H1 (cell line): ENCODE measurements around the gene SKIDA1. TPM values are rescaled to one million over a fixed set of nuclear protein-coding genes. Genes with fewer than 3 reads are reported as not detected.
A peak's percentile ranks its signal among the peaks of the same experiment; 100 is the strongest.

Source experiments
- CTCF ChIA-PET: fragments of 300-600 bp; sonication (Branson Sonifier 250); formaldehyde crosslinking; loops from one replicate; lab custom pipeline; 2021; ENCODE audit not compliant: partially characterized antibody; lab: Charles Lee
- POLR2A ChIA-PET: fragments of 300-600 bp; sonication (Branson Sonifier 250); formaldehyde crosslinking; loops from one replicate; lab custom pipeline; 2021; ENCODE audit warnings: inconsistent platforms; ENCODE audit not compliant: partially characterized antibody; lab: Charles Lee
- DNase-seq, 2 experiments: peaks; one replicate each; pipeline versions ENCODE4 v3.0.0 to v3.0.0-alpha.2; 2010 to 2022; ENCODE audit warnings: low spot score in 2 of 2, low read depth in 1 of 2, mixed read lengths in 1 of 2
- FAIRE-seq: peaks from 2 replicates; lab custom pipeline; 2011; peaks lifted over from hg19 to GRCh38; lab: Jason Lieb, UNC
- H2AFZ ChIP-seq: 2 replicates; pipeline ENCODE4 v1.8.1; 2012; ENCODE audit warnings: low read length, inconsistent platforms
- H2AK5ac ChIP-seq: 2 replicates; pipeline ENCODE4 v1.6.1; 2013; ENCODE audit warnings: low read depth, low read length
- H2BK120ac ChIP-seq: replicated peaks from 2 replicates; pipeline ENCODE3; 2013; ENCODE audit warnings: low read depth, low read length, inconsistent platforms
- H2BK12ac ChIP-seq: 2 replicates; pipeline ENCODE4 v1.6.1; 2013; ENCODE audit warnings: low read depth, low read length
- H2BK15ac ChIP-seq: 2 replicates; pipeline ENCODE4 v1.6.1; 2013; ENCODE audit warnings: low read length
- H2BK20ac ChIP-seq: 2 replicates; pipeline ENCODE4 v1.6.1; 2013; ENCODE audit warnings: low read length
- H2BK5ac ChIP-seq: 2 replicates; pipeline ENCODE4 v1.6.1; 2013; ENCODE audit warnings: low read depth, low read length
- H3K14ac ChIP-seq: 2 replicates; pipeline ENCODE4 v1.6.1; 2013; ENCODE audit warnings: inconsistent platforms; ENCODE audit not compliant: insufficient read length
- H3K18ac ChIP-seq: 2 replicates; pipeline ENCODE4 v1.6.1; 2013; ENCODE audit warnings: low read length; ENCODE audit errors: extremely low read depth
- H3K23ac ChIP-seq: 2 replicates; pipeline ENCODE4 v1.6.1; 2013; ENCODE audit warnings: inconsistent platforms; ENCODE audit not compliant: insufficient read length
- H3K23me2 ChIP-seq: 2 replicates; pipeline ENCODE4 v1.6.1; 2013; ENCODE audit warnings: low read depth, low read length
- H3K27ac ChIP-seq: 2 replicates; pipeline ENCODE4 v1.6.1; 2011; ENCODE audit warnings: low read depth, low read length, inconsistent platforms
- H3K27me3 ChIP-seq, 4 experiments: replicated peaks in 1 of 4; 1 replicate in 1 of 4; 2 replicates in 3 of 4; pipeline versions ENCODE4 v1.6.1 to v1.8.1; 2011 to 2013; ENCODE audit warnings: low read length in 3 of 4, mild to moderate bottlenecking in 3 of 4, inconsistent platforms in 2 of 4, mixed read lengths in 2 of 4, moderate library complexity in 1 of 4; ENCODE audit not compliant: control insufficient read depth in 3 of 4, insufficient read depth in 3 of 4; ENCODE audit errors: extremely low read depth in 1 of 4
- H3K36me3 ChIP-seq, 4 experiments: 2 replicates each; pipeline versions ENCODE4 v1.6.1 to v1.8.1; 2011 to 2013; ENCODE audit warnings: mild to moderate bottlenecking in 4 of 4, low read length in 3 of 4, moderate library complexity in 2 of 4, control low read depth in 1 of 4, inconsistent platforms in 1 of 4; ENCODE audit not compliant: insufficient read depth in 4 of 4, control insufficient read depth in 2 of 4
- H3K4ac ChIP-seq: replicated peaks from 2 replicates; pipeline ENCODE3; 2013; ENCODE audit warnings: low read length, low read depth, mixed read lengths, inconsistent platforms; ENCODE audit not compliant: insufficient read length
- H3K4me1 ChIP-seq, 4 experiments: replicated peaks in 1 of 4; 1 replicate in 1 of 4; 2 replicates in 3 of 4; pipeline versions ENCODE4 v1.6.1 to v1.8.1; 2011 to 2013; ENCODE audit warnings: low read length in 3 of 4, inconsistent platforms in 2 of 4, mixed read lengths in 1 of 4; ENCODE audit not compliant: insufficient read depth in 4 of 4, control insufficient read depth in 3 of 4
- H3K4me2 ChIP-seq, 2 experiments: 2 replicates each; pipeline versions ENCODE4 v1.6.1 to v1.8.1; 2011 to 2013; ENCODE audit warnings: low read depth in 2 of 2, low read length in 2 of 2, control low read depth in 1 of 2, inconsistent platforms in 1 of 2, mild to moderate bottlenecking in 1 of 2; ENCODE audit not compliant: insufficient read depth in 1 of 2
- H3K4me3 ChIP-seq, 4 experiments: fragments of 200-600, 300-600 bp in 1 of 4; sonication (generic), shearing (Covaris generic), sonication (Bioruptor Twin) in 1 of 4; 2 replicates each; pipeline versions ENCODE4 v1.5.1 to v1.8.1; 2011 to 2016; ENCODE audit warnings: low read length in 4 of 4, low read depth in 3 of 4, control low read depth in 2 of 4, inconsistent platforms in 2 of 4, mild to moderate bottlenecking in 2 of 4, mixed read lengths in 1 of 4, moderate library complexity in 1 of 4; ENCODE audit not compliant: insufficient read depth in 2 of 4; ENCODE audit errors: extremely low read depth in 1 of 4
- H3K56ac ChIP-seq: replicated peaks from 2 replicates; pipeline ENCODE3; 2013; ENCODE audit warnings: low read depth, mild to moderate bottlenecking, mixed read lengths, low read length, inconsistent platforms; ENCODE audit not compliant: insufficient read length
- H3K79me1 ChIP-seq: 2 replicates; pipeline ENCODE4 v1.6.1; 2013; ENCODE audit warnings: low read depth, low read length, control low read depth
- H3K79me2 ChIP-seq, 2 experiments: 2 replicates each; pipeline versions ENCODE4 v1.6.1 to v1.8.1; 2012 to 2013; ENCODE audit warnings: low read length in 2 of 2, mild to moderate bottlenecking in 2 of 2, inconsistent platforms in 1 of 2; ENCODE audit not compliant: insufficient read depth in 2 of 2, control insufficient read depth in 1 of 2
- H3K9ac ChIP-seq, 4 experiments: replicated peaks in 1 of 4; 1 replicate in 1 of 4; 2 replicates in 3 of 4; pipeline versions ENCODE4 v1.6.1 to v1.8.1; 2011 to 2013; ENCODE audit warnings: low read depth in 3 of 4, low read length in 3 of 4, control low read depth in 2 of 4, mild to moderate bottlenecking in 2 of 4, moderate library complexity in 2 of 4, inconsistent platforms in 1 of 4; ENCODE audit errors: extremely low read depth in 1 of 4
- H3K9me3 ChIP-seq, 2 experiments: 2 replicates each; pipeline versions ENCODE4 v1.6.1 to v1.8.1; 2012 to 2013; ENCODE audit warnings: mild to moderate bottlenecking in 2 of 2, moderate library complexity in 2 of 2, control low read depth in 1 of 2, inconsistent platforms in 1 of 2, low read depth in 1 of 2, low read length in 1 of 2, mixed read lengths in 1 of 2; ENCODE audit not compliant: insufficient read depth in 2 of 2
- H4K20me1 ChIP-seq, 2 experiments: replicated peaks in 1 of 2; 2 replicates each; pipeline versions ENCODE3 to v1.8.1; 2011 to 2013; ENCODE audit warnings: inconsistent platforms in 2 of 2, low read length in 2 of 2, mild to moderate bottlenecking in 1 of 2; ENCODE audit not compliant: insufficient read depth in 2 of 2, control insufficient read depth in 1 of 2
- H4K5ac ChIP-seq: 2 replicates; pipeline ENCODE4 v1.6.1; 2013; ENCODE audit warnings: low read length, low read depth, mixed read lengths, inconsistent platforms; ENCODE audit not compliant: insufficient read length
- H4K8ac ChIP-seq: 2 replicates; pipeline ENCODE4 v1.8.0; 2013; ENCODE audit warnings: mild to moderate bottlenecking, moderate library complexity, low read length, inconsistent platforms; ENCODE audit not compliant: insufficient read depth; ENCODE audit errors: extremely low read depth
- H4K91ac ChIP-seq: replicated peaks from 2 replicates; pipeline ENCODE3; 2013; ENCODE audit warnings: low read length, mixed read lengths, inconsistent platforms; ENCODE audit not compliant: insufficient read length
- JUND ChIP-seq: IDR thresholded peaks from 2 replicates; pipeline ENCODE4 v1.6.1; 2011; ENCODE audit warnings: mild to moderate bottlenecking, improper control_type of control experiment, low read length
- PHF8 ChIP-seq: fragments of 200-600 bp; sonication (generic); conservative IDR thresholded peaks from 2 replicates; pipeline ENCODE4 v1.7.1; 2012; ENCODE audit warnings: low read depth, mild to moderate bottlenecking, inconsistent platforms, low read length, moderate library complexity
- RNF2 ChIP-seq: fragments of 200-900, 300-1000 bp; sonication (generic); IDR thresholded peaks from 2 replicates; pipeline ENCODE4 v1.7.1; 2016; ENCODE audit warnings: borderline replicate concordance, low read depth, mild to moderate bottlenecking, antibody characterized with exemption, low read length; ENCODE audit not compliant: poor library complexity, severe bottlenecking; ENCODE audit errors: missing control alignments
- SIN3A ChIP-seq, 2 experiments: IDR thresholded peaks in 1 of 2; conservative IDR thresholded peaks in 1 of 2; 2 replicates each; pipeline ENCODE4 v1.6.1; 2011 to 2012; ENCODE audit warnings: low read length in 2 of 2, improper control_type of control experiment in 1 of 2, low read depth in 1 of 2, mild to moderate bottlenecking in 1 of 2
- SUZ12 ChIP-seq: fragments of 200-600 bp; sonication (generic); IDR thresholded peaks from 2 replicates; pipeline ENCODE4 v1.6.1; 2012; ENCODE audit warnings: mild to moderate bottlenecking, inconsistent platforms, low read length, moderate library complexity, mixed read lengths
- TAF7 ChIP-seq: optimal IDR thresholded peaks from 2 replicates; pipeline ENCODE3; 2011; ENCODE audit warnings: low read depth, mild to moderate bottlenecking, inconsistent platforms, low read length, moderate library complexity, borderline replicate concordance
- TBP ChIP-seq: IDR thresholded peaks from 2 replicates; pipeline ENCODE4 v1.6.1; 2011; ENCODE audit warnings: low read depth, low read length, improper control_type of control experiment
- TCF12 ChIP-seq: IDR thresholded peaks from 2 replicates; pipeline ENCODE4 v1.6.1; 2011; ENCODE audit warnings: low read depth, mild to moderate bottlenecking, low read length
- WGBS, 2 experiments: shearing (Covaris generic) in 1 of 2; methylation state at CpG; one replicate each; pipeline versions ENCODE4 v1.1.6 to v1.1.7; 2013 to 2015; ENCODE audit warnings: low lambda C conversion rate in 2 of 2, mixed read lengths in 2 of 2, inconsistent platforms in 1 of 2, low coverage in 1 of 2, missing lambda C conversion rate in 1 of 2; ENCODE audit not compliant: insufficient replicate concordance in 2 of 2, insufficient coverage in 1 of 2, insufficient read length in 1 of 2; ENCODE audit errors: extremely low coverage in 1 of 2, missing lambda C conversion rate in 1 of 2; 5-methylcytosine and 5-hydroxymethylcytosine counted together
- polyA plus RNA-seq, 7 experiments: library from polyadenylated mRNA; depleted of rRNA in 3 of 7; stranded (reverse) in 5 of 7; unstranded in 2 of 7; fragments of >200 nt in 5 of 7; fragments of 200-250 nt in 2 of 7; gene quantifications; 1 replicate in 5 of 7; 2 replicates in 1 of 7; 4 replicates in 1 of 7; pipeline versions ENCODE4 v1.2.1 to v1.2.3, GENCODE V29; 2011 to 2013; ENCODE audit warnings: missing spikeins in 2 of 7, mixed read lengths in 2 of 7
- total RNA-seq: library from RNA; stranded (reverse); fragmentation: NEBNext Ultra II Directional; extraction: Animal tissue kit (Norgen Biotek cat#: 25700); gene quantifications from 2 replicates; pipeline ENCODE4 v1.2.1, GENCODE V29; 2021

The SKIDA1 gene
- total and polyA plus RNA-seq, 2 of the 8 experiments (the other 6 are each of a cell fraction or from before 2014, with no cell fraction given), result 1.5 to 8.0 TPM

- DNase-seq (no peak), FAIRE-seq (no peak)
- Histone ChIP-seq H3K4ac (no peak overlapping the region), H2BK5ac (no peak overlapping the region), H4K91ac (no peak overlapping the region), H2AK5ac (no peak overlapping the region), H2BK12ac (no peak overlapping the region), H3K27me3 (peaks cover 5 to 24% (median 15%) of the 10 kb centered on the region in 4 experiments; a peak in 6 of 7 replicates), H3K79me2 (peaks cover 0 to 23% of the 10 kb centered on the region in 2 experiments; a peak in 1 of 4 replicates), H3K14ac (no peak overlapping the region), H2BK120ac (no peak overlapping the region), H4K8ac (no peak overlapping the region), H3K79me1 (no peaks in the 10 kb centered on the region), H4K5ac (no peak overlapping the region), H3K18ac (no peak overlapping the region), H2BK20ac (no peak overlapping the region), H2AFZ (no peak overlapping the region), H3K56ac (no peak overlapping the region), H3K4me1 (peaks cover 16 to 45% (median 30%) of the 10 kb centered on the region in 4 experiments), H3K36me3 (no peaks in the 10 kb centered on the region), H3K23me2 (peaks cover 33% of the 10 kb centered on the region; the same call in 1 of the 2 replicates), H3K27ac (no peak overlapping the region), H3K4me3 (peak overlapping the region; percentile 16 to 73 (median 45); a peak in 5 of 8 replicates), H2BK15ac (no peak overlapping the region), H3K23ac (no peak overlapping the region), H3K4me2 (peak overlapping the region; percentile 88 to 93), H3K9ac (no peak overlapping the region), H4K20me1 (no peaks in the 10 kb centered on the region), H3K9me3 (no peaks in the 10 kb centered on the region)
- ChIA-PET POLR2A (interaction anchor here (0.9 to 12.9 kb wide), 5 partner anchors 10 to 245 kb away, joined by 3 to 322 read pairs (median 3); partner anchors contain the start of genes MLLT10 and SKIDA1), CTCF (interaction anchor here (2.0 to 6.2 kb wide), 5 partner anchors 9 to 327 kb away, joined by 6 to 46 read pairs (median 8); no protein-coding TSS in a partner anchor)
- no peak for TF ChIP-seq PHF8
- no peak for TF ChIP-seq TBP
- TF ChIP-seq TAF7, result no peak
- TF ChIP-seq SIN3A (conservative IDR thresholded peaks at IDR 0.05 in 1 of 2, IDR thresholded peaks at IDR 0.05 in 1 of 2; ENCODE audit: low read depth in 1 of 2, low read length in 2 of 2), result 0 out of 4 replicates have a peak, but pooled peaks of 1 of the 2 experiments have one; percentile 48
- no peak for TF ChIP-seq JUND
- no peak for TF ChIP-seq RNF2
- TF ChIP-seq SUZ12, result peak; percentile 18; the same call in 1 of the 2 replicates
- TF ChIP-seq TCF12, result no peak
- WGBS, 2 experiments, result 8% methylated on average over 8 of the region's 8 CpGs; no CpG with 5 or more reads in 1 of the 2 experiments
Measured at GRCh38 chr10:21498986-21499385, 26.5 kb downstream of the SKIDA1 start.
